ENCODE measurements around the gene HSP90B1.

Gene HSP90B1

DNA sequence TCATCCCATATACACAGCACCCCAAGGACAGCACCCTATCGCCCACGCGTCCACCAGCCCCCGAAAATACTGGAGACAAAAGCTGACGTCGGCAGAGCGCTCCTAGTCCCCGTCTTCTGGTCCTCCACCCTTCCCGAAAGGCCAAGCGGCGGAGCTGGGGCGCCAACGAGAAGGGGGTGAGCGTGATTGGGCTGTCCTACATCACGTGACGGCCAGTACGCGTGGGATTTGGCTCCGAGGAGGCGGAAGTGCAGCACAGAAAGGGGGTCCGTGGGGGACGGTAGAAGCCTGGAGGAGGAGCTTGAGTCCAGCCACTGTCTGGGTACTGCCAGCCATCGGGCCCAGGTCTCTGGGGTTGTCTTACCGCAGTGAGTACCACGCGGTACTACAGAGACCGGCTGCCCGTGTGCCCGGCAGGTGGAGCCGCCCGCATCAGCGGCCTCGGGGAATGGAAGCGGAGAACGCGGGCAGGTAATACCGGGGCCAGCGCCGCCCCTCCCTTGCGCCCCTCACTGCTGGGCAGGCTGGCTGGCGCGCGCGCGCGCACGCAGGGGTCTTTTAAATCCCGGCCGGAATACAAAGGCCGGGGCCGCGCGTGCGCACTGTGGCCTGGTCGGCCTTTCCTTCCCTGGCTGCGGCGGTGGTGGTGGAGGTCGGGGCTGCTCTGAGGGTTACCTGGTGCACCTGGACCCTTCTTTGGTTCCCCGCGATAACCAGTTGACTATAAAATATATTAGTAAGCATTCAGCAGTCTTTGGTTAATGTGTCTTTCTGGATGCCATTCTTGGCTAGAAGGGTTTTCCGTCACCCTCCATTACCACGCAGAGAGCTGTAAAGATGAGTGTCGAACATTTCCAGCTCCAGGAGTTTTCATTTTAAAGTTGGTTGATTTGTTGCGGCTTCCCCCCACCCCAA is 35.6 kb downstream of the HSP90B1 start, which contains the start of gene TDG:
Gene TDG (plus strand): TSS at position 283 of the 915 bp plus-strand sequence. CDS start 166 bp downstream, at position 449.
- peak within 1 kb of the TSS; percentile 83 for H2AFZ ChIP-seq (ENCODE audit: low read length)
- TF ChIP-seq, protein P1, sequence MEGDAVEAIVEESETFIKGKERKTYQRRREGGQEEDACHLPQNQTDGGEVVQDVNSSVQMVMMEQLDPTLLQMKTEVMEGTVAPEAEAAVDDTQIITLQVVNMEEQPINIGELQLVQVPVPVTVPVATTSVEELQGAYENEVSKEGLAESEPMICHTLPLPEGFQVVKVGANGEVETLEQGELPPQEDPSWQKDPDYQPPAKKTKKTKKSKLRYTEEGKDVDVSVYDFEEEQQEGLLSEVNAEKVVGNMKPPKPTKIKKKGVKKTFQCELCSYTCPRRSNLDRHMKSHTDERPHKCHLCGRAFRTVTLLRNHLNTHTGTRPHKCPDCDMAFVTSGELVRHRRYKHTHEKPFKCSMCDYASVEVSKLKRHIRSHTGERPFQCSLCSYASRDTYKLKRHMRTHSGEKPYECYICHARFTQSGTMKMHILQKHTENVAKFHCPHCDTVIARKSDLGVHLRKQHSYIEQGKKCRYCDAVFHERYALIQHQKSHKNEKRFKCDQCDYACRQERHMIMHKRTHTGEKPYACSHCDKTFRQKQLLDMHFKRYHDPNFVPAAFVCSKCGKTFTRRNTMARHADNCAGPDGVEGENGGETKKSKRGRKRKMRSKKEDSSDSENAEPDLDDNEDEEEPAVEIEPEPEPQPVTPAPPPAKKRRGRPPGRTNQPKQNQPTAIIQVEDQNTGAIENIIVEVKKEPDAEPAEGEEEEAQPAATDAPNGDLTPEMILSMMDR (conservative IDR thresholded peaks at IDR 0.05; ENCODE audit: low read length), result no peak
- no peak for TF ChIP-seq EZH2phosphoT487 (IDR thresholded peaks at IDR 0.05; ENCODE audit: borderline replicate concordance)

DNA sequence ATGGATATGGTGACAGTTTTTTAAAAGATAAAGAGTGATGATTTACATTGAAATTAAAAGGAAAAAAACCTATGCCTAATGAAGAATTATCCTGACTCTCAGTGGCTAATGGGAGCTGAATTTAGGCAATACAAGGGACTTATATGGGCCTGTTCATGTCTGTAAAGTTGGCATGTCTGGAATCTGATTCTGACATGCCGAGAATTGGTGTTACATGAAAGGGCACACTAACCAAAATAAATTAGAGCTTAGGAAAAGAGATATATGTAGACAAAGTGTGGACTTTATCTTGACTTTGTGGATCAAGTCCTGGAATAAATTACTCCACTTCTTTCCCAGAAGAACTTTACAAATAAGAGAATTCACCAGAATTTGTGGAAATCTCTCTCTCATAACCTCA is 36.5 kb downstream of the HSP90B1 start:
- TF ChIP-seq, protein P1 (conservative IDR thresholded peaks at IDR 0.05; ENCODE audit: low read length), result no peak
- no peak for TF ChIP-seq EZH2phosphoT487 (IDR thresholded peaks at IDR 0.05; ENCODE audit: borderline replicate concordance)
- no peaks in the 10 kb centered on the region for H3K9me2 ChIP-seq (replicated peaks; ENCODE audit: low read depth, low read length)
- peaks cover 82% of the 10 kb centered on the region for H3K79me2 ChIP-seq (ENCODE audit: insufficient read depth, low read length)
- peak overlapping the region; percentile 89 for H3K4me2 ChIP-seq (ENCODE audit: low read depth, low read length, poor library complexity, severe bottlenecking)
- H3K9ac ChIP-seq (ENCODE audit: low read depth, low read length, poor library complexity, severe bottlenecking), result peak overlapping the region; percentile 90
- H3K4me3 ChIP-seq (ENCODE audit: low read length, poor library complexity, severe bottlenecking), result peak overlapping the region; percentile 84
- H4K20me1 ChIP-seq (ENCODE audit: insufficient read depth, low read length, poor library complexity, severe bottlenecking), result peaks cover 46% of the 10 kb centered on the region
- peak overlapping the region; percentile 83; the same call in 1 of the 2 replicates for H2AFZ ChIP-seq (ENCODE audit: low read length)
- no peaks in the 10 kb centered on the region for H3K36me3 ChIP-seq (ENCODE audit: insufficient read depth, low read length)
- H3K4me1 ChIP-seq (ENCODE audit: insufficient read depth, low read length, poor library complexity, severe bottlenecking), result peaks cover 39% of the 10 kb centered on the region
- peaks cover 4% of the 10 kb centered on the region for H3K27me3 ChIP-seq (ENCODE audit: insufficient read depth, low read length, poor library complexity, severe bottlenecking)
- no peaks in the 10 kb centered on the region for H3F3A ChIP-seq (ENCODE audit: low read depth)
- no peaks in the 10 kb centered on the region for H3K9me3 ChIP-seq (ENCODE audit: insufficient read depth, low read depth, low read length)

More for the DNA sequence above, 35.6 kb downstream of the HSP90B1 start, which contains the start of gene TDG:
- H3K4me1 ChIP-seq (ENCODE audit: insufficient read depth, low read length, poor library complexity, severe bottlenecking), result peaks cover 39% of the 10 kb centered on the region
- H3K9me3 ChIP-seq (ENCODE audit: insufficient read depth, low read depth, low read length), result no peaks in the 10 kb centered on the region
- peak within 1 kb of the TSS; percentile 84 for H3K4me3 ChIP-seq (ENCODE audit: low read length, poor library complexity, severe bottlenecking)
- peaks cover 73% of the 10 kb centered on the region for H3K79me2 ChIP-seq (ENCODE audit: insufficient read depth, low read length)
- peaks cover 37% of the 10 kb centered on the region for H4K20me1 ChIP-seq (ENCODE audit: insufficient read depth, low read length, poor library complexity, severe bottlenecking)
- peak within 1 kb of the TSS; percentile 90 for H3K9ac ChIP-seq (ENCODE audit: low read depth, low read length, poor library complexity, severe bottlenecking)
- H3K9me2 ChIP-seq (replicated peaks; ENCODE audit: low read depth, low read length), result no peaks in the 10 kb centered on the region
- no peaks in the 10 kb centered on the region for H3F3A ChIP-seq (ENCODE audit: low read depth)
- H3K36me3 ChIP-seq (ENCODE audit: insufficient read depth, low read length), result no peaks in the 10 kb centered on the region
- H3K4me2 ChIP-seq (ENCODE audit: low read depth, low read length, poor library complexity, severe bottlenecking), result peak within 1 kb of the TSS; percentile 89
- peaks cover 4% of the 10 kb centered on the region for H3K27me3 ChIP-seq (ENCODE audit: insufficient read depth, low read length, poor library complexity, severe bottlenecking)

DNA sequence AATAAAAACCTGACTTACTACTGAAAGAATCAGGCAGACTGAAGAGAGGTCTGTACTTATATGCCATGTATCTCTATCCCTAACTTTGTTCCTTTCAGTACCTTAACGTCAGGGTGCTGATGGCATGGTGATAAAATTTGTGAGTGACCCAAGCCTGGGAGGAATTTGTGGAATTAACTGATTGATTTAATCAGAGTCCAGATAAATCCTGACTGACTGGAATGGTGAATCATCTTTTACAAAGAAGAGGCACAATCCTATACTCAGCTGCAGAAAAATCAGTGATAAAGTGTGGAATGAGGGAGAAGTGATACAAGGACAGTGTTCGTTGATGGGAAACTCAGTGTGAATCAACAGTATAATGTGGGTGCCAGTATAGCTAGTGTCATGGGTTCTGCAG is 39.2 kb downstream of the HSP90B1 start:
- Histone ChIP-seq H3K4me3 (ENCODE audit: low read length, poor library complexity, severe bottlenecking) (peak overlapping the region; percentile 60), H3F3A (ENCODE audit: low read depth) (no peaks in the 10 kb centered on the region), H2AFZ (ENCODE audit: low read length) (no peak overlapping the region), H3K9ac (ENCODE audit: low read depth, low read length, poor library complexity, severe bottlenecking) (peak overlapping the region; percentile 43), H3K36me3 (ENCODE audit: insufficient read depth, low read length) (no peaks in the 10 kb centered on the region), H4K20me1 (ENCODE audit: insufficient read depth, low read length, poor library complexity, severe bottlenecking) (peaks cover 70% of the 10 kb centered on the region), H3K9me3 (ENCODE audit: insufficient read depth, low read depth, low read length) (no peaks in the 10 kb centered on the region), H3K9me2 (replicated peaks; ENCODE audit: low read depth, low read length) (no peaks in the 10 kb centered on the region), H3K4me1 (ENCODE audit: insufficient read depth, low read length, poor library complexity, severe bottlenecking) (peaks cover 37% of the 10 kb centered on the region), H3K27me3 (ENCODE audit: insufficient read depth, low read length, poor library complexity, severe bottlenecking) (peaks cover 4% of the 10 kb centered on the region), H3K79me2 (ENCODE audit: insufficient read depth, low read length) (peaks cover 92% of the 10 kb centered on the region), H3K4me2 (ENCODE audit: low read depth, low read length, poor library complexity, severe bottlenecking) (peak overlapping the region; percentile 89)
- TF ChIP-seq EZH2phosphoT487 (IDR thresholded peaks at IDR 0.05; ENCODE audit: borderline replicate concordance), result no peak
- TF ChIP-seq, protein P1 (conservative IDR thresholded peaks at IDR 0.05; ENCODE audit: low read length), result no peak
